ENCODE measurements around the gene MED23.

DNA sequence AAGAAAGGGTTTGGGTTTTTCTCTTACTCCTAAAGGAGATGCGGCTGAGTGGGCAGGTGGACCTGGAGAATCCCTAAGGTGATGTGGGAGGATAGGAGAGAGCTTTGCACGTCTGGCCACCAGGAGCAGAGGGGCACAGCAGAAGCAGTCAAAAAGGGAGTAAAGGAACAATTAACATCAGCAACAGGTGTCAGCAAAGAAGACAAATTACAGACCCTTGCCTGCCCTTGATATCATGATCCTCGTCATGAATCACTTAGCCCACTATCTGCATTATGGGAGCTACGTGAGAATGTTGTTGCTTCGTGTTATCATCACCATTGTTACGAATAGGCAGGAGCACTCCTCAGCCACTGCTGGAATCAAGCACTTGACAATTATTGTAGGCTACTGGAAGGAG lies 80.6 kb downstream of the MED23 start:
- TF ChIP-seq, protein P1, sequence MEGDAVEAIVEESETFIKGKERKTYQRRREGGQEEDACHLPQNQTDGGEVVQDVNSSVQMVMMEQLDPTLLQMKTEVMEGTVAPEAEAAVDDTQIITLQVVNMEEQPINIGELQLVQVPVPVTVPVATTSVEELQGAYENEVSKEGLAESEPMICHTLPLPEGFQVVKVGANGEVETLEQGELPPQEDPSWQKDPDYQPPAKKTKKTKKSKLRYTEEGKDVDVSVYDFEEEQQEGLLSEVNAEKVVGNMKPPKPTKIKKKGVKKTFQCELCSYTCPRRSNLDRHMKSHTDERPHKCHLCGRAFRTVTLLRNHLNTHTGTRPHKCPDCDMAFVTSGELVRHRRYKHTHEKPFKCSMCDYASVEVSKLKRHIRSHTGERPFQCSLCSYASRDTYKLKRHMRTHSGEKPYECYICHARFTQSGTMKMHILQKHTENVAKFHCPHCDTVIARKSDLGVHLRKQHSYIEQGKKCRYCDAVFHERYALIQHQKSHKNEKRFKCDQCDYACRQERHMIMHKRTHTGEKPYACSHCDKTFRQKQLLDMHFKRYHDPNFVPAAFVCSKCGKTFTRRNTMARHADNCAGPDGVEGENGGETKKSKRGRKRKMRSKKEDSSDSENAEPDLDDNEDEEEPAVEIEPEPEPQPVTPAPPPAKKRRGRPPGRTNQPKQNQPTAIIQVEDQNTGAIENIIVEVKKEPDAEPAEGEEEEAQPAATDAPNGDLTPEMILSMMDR (IDR thresholded peaks at IDR 0.05), result no peak
- no peak for TF ChIP-seq POLR2A (IDR thresholded peaks at IDR 0.05)

Measured in Peyer's patch (tissue), 4 donors.